ENCODE data around the gene ASB8. TPM values are rescaled to one million over a fixed set of nuclear protein-coding genes. Genes with fewer than 3 reads are reported as not detected.

The ASB8 gene
- total and polyA plus RNA-seq, 9 of the 15 experiments (the other 6 are each of a cell fraction or from before 2014, with no cell fraction given), result 13.3 to 29.0 (median 19.6) TPM

GRCh38 chr12:48105321-48105866, 51.9 kb downstream of the ASB8 start:
- peaks cover 54% of the 10 kb centered on the region for H3K79me2 ChIP-seq (ENCODE audit: control insufficient read depth, insufficient read depth, low read length)
- under 1% methylated on average over 26 of the region's 30 CpGs for WGBS (ENCODE audit: insufficient coverage, low coverage, missing lambda C conversion rate)
- no TSS peak for BruUV-seq (replicated peaks)
- no peak for TF ChIP-seq ZNF764 (CRISPR knock-in tag; IDR thresholded peaks at IDR 0.05; ENCODE audit: low read depth)
- 0 out of 4 replicates have a peak, but pooled peaks of 1 of the 2 experiments have one; percentile 13 for TF ChIP-seq ARNT (IDR thresholded peaks at IDR 0.05)
- no peak for TF ChIP-seq GABPA (tag; conservative IDR thresholded peaks at IDR 0.05; ENCODE audit: low read depth)
- TF ChIP-seq ZBTB11 (CRISPR knock-in tag; IDR thresholded peaks at IDR 0.05), result 0 out of 6 replicates have a peak, but pooled peaks of 1 of the 3 experiments have one; percentile 3
- TF ChIP-seq SIRT6 (IDR thresholded peaks at IDR 0.05; ENCODE audit: low read depth, low read length), result no peak
- no peak for TF ChIP-seq ZBTB9 (CRISPR knock-in tag; IDR thresholded peaks at IDR 0.05)
- TF ChIP-seq NCOA6 (IDR thresholded peaks at IDR 0.05), result peak; percentile 31; the same call in 1 of the 2 replicates
- no peak for TF ChIP-seq PTBP1 (IDR thresholded peaks at IDR 0.05; ENCODE audit: low read depth, low read length)
- TF ChIP-seq ZC3H4 (CRISPR knock-in tag; IDR thresholded peaks at IDR 0.05; ENCODE audit: borderline replicate concordance), result no peak
- TF ChIP-seq ZNF609 (CRISPR knock-in tag; IDR thresholded peaks at IDR 0.05; ENCODE audit: borderline replicate concordance), result no peak
- 0 out of 2 replicates have a peak, but pooled peaks have one; percentile 36 for TF ChIP-seq PHTF2 (CRISPR knock-in tag; IDR thresholded peaks at IDR 0.05)

More at GRCh38 chr12:48105321-48105866, 51.9 kb downstream of the ASB8 start:
- ATAC-seq (peak; percentile 37), FAIRE-seq (no peak), DNase-seq (ENCODE audit: extremely low read depth in 1 of 4, low spot score in 3 of 4) (no peak)
- Histone ChIP-seq H3K9me3 (replicated peaks; ENCODE audit: control insufficient read depth, insufficient read depth, low read depth, low read length) (no peaks in the 10 kb centered on the region), H3K36me3 (ENCODE audit: control insufficient read depth, insufficient read depth, low read length) (peaks cover 6% of the 10 kb centered on the region), H3K27me3 (ENCODE audit: control insufficient read depth in 2 of 2, insufficient read depth in 2 of 2, low read length in 2 of 2) (no peaks in the 10 kb centered on the region), H3K9me1 (ENCODE audit: control insufficient read depth, insufficient read depth, low read length) (no peaks in the 10 kb centered on the region), H3K9ac (ENCODE audit: insufficient read depth in 1 of 2, low read depth in 2 of 2, low read length in 2 of 2) (peak overlapping the region; percentile 93 to 98), H2AFZ (ENCODE audit: low read depth, low read length) (peak overlapping the region; percentile 96), H4K20me1 (replicated peaks; ENCODE audit: control insufficient read depth, insufficient read depth, low read length) (no peaks in the 10 kb centered on the region), H3K4me3 (peak overlapping the region; percentile 86), H3K27ac (ENCODE audit: extremely low read depth, low read depth, low read length) (peak overlapping the region; percentile 96), H3K4me2 (ENCODE audit: insufficient read depth, low read length) (peak overlapping the region; percentile 96), H3K4me1 (replicated peaks in 1 of 2; ENCODE audit: control insufficient read depth in 2 of 2, insufficient read depth in 2 of 2, low read length in 2 of 2) (peaks cover 3 to 7% of the 10 kb centered on the region in 2 experiments; a peak in 3 of 5 replicates)
- intact Hi-C loops (cut with micrococcal nuclease), result no loop called here
- ChIA-PET CTCF (ENCODE audit: low intra/inter-chr PET ratio) (no interaction called here), POLR2A (interaction anchor here (0.7 to 3.9 kb wide), 12 partner anchors 9 to 393 kb away, joined by 3 to 24 read pairs (median 4); partner anchors contain the start of gene PFKM)
- in situ Hi-C loops (cut with MboI), result no loop called here
